A172 (cell line): ENCODE results near the gene FOXD1. TPM values are rescaled to one million over a fixed set of nuclear protein-coding genes. Genes with fewer than 3 reads are reported as not detected.
"Not testable (repeated sequence)": the region's sequence is repeated elsewhere in the genome, so short reads cannot be mapped to it uniquely, and the experiment has no call there.

Experiments
- DNase-seq: peaks from one replicate; pipeline ENCODE4 v3.0.0-alpha.2; 2015; ENCODE audit warnings: low spot score
- total RNA-seq: library from RNA; depleted of rRNA; stranded (reverse); fragments of >200 nt; shearing (Covaris generic); gene quantifications from 2 replicates; pipeline ENCODE4 v1.2.3, GENCODE V29; 2014; rRNA removed

The FOXD1 gene
- total RNA-seq, 1 experiment from 2014 or later, result 24.6 TPM

- DNase-seq, result peak; percentile 49
Measured at GRCh38 chr5:73417303-73418034, 31.1 kb downstream of the FOXD1 start.

- no peak for DNase-seq
Measured at GRCh38 chr5:73415617-73416016, 33.0 kb downstream of the FOXD1 start.

GRCh38 chr5:73415171-73415570 is 33.4 kb downstream of the FOXD1 start:
- DNase-seq, result no peak

GRCh38 chr5:73412597-73412988 is 36.0 kb downstream of the FOXD1 start:
- DNase-seq, result peak; percentile 68

GRCh38 chr5:73411936-73412596 is 36.5 kb downstream of the FOXD1 start:
- no peak for DNase-seq

- DNase-seq, result not testable (repeated sequence)
Measured at GRCh38 chr5:73409927-73410326, 38.6 kb downstream of the FOXD1 start.

GRCh38 chr5:73405691-73406090 is 42.9 kb downstream of the FOXD1 start:
- DNase-seq, result no peak

- DNase-seq, result no peak
Measured at GRCh38 chr5:73399775-73400174, 48.8 kb downstream of the FOXD1 start.

Other genes starting within 250 kb of the FOXD1 start
- 576 and 868 TPM in 2 replicates for gene BTF3, start 49.7 kb upstream of the FOXD1 start, total RNA-seq
- gene ANKRA2, start 116.9 kb upstream of the FOXD1 start, total RNA-seq, result 21.0 and 41.5 TPM in 2 replicates
- gene UTP15, start 117.0 kb upstream of the FOXD1 start, total RNA-seq, result 36.7 and 40.3 TPM in 2 replicates
- gene ARHGEF28, start 177.4 kb upstream of the FOXD1 start, total RNA-seq, result 15.7 and 15.9 TPM in 2 replicates